Liver (tissue), 9 donors: Measurements from ENCODE around the gene FLAD1. TPM values are rescaled to one million over a fixed set of nuclear protein-coding genes. Genes with fewer than 3 reads are reported as not detected.

Experiments used
- DNase-seq: peaks from one replicate; pipeline ENCODE4 v3.0.0-alpha.2; 2017; ENCODE audit warnings: low spot score
- H3K27ac ChIP-seq, 2 donors: one replicate each; pipeline ENCODE4 v1.7.0; 2013; ENCODE audit warnings: inconsistent platforms in 2 of 2, low read length in 2 of 2, control low read depth in 1 of 2, low read depth in 1 of 2, mild to moderate bottlenecking in 1 of 2
- H3K27me3 ChIP-seq, 4 donors: one replicate each; pipeline versions ENCODE4 v1.6.1 to v1.7.0; 2013; ENCODE audit warnings: low read length in 3 of 4, inconsistent platforms in 1 of 4, mild to moderate bottlenecking in 1 of 4, moderate library complexity in 1 of 4; ENCODE audit not compliant: control insufficient read depth in 4 of 4, insufficient read depth in 4 of 4
- H3K36me3 ChIP-seq, 4 donors: one replicate each; pipeline versions ENCODE4 v1.6.1 to v1.7.0; 2013; ENCODE audit warnings: low read length in 3 of 4, mild to moderate bottlenecking in 3 of 4, low read depth in 1 of 4, moderate library complexity in 1 of 4; ENCODE audit not compliant: control insufficient read depth in 4 of 4, insufficient read depth in 3 of 4
- H3K4me1 ChIP-seq, 4 donors: one replicate each; pipeline versions ENCODE4 v1.6.1 to v1.7.0; 2013; ENCODE audit warnings: low read length in 3 of 4, mild to moderate bottlenecking in 3 of 4, moderate library complexity in 1 of 4; ENCODE audit not compliant: control insufficient read depth in 4 of 4, insufficient read depth in 4 of 4
- H3K4me3 ChIP-seq, 3 donors: one replicate each; pipeline versions ENCODE4 v1.6.1 to v1.7.0; 2013; ENCODE audit warnings: low read length in 3 of 3, control low read depth in 1 of 3, low read depth in 1 of 3, mild to moderate bottlenecking in 1 of 3
- H3K9ac ChIP-seq, 2 donors: one replicate each; pipeline ENCODE4 v1.7.0; 2013; ENCODE audit warnings: low read length in 2 of 2, mild to moderate bottlenecking in 2 of 2, moderate library complexity in 2 of 2, control low read depth in 1 of 2, low read depth in 1 of 2
- H3K9me3 ChIP-seq, 4 donors: one replicate each; pipeline versions ENCODE4 v1.6.1 to v1.7.0; 2013; ENCODE audit warnings: low read length in 3 of 4; ENCODE audit not compliant: control insufficient read depth in 4 of 4
- ATF3 ChIP-seq: IDR thresholded peaks from 2 replicates; pipeline ENCODE4 v1.6.1; 2016; ENCODE audit warnings: antibody characterized with exemption
- CTCF ChIP-seq: fragments of 150-350 bp; IDR thresholded peaks from 2 replicates; pipeline ENCODE4 v1.5.1; 2017; ENCODE audit warnings: improper control_type of control experiment, low read depth, low read length; ENCODE audit not compliant: missing input control
- EGR1 ChIP-seq, 2 donors: IDR thresholded peaks; 2 replicates each; pipeline ENCODE4 v1.6.1; 2016 to 2018; ENCODE audit warnings: antibody characterized with exemption in 2 of 2, low read depth in 2 of 2
- FOXA2 ChIP-seq: IDR thresholded peaks from 2 replicates; pipeline ENCODE4 v1.6.1; 2016; ENCODE audit warnings: antibody characterized with exemption
- GABPA ChIP-seq, 2 donors: IDR thresholded peaks in 1 of 2; conservative IDR thresholded peaks in 1 of 2; 2 replicates each; pipeline ENCODE4 v1.6.1; 2016; ENCODE audit warnings: antibody characterized with exemption in 2 of 2, mild to moderate bottlenecking in 1 of 2, moderate library complexity in 1 of 2
- HNF4A ChIP-seq, 2 donors: conservative IDR thresholded peaks; 2 replicates each; pipeline ENCODE4 v1.6.1; 2016; ENCODE audit warnings: antibody characterized with exemption in 2 of 2, mild to moderate bottlenecking in 2 of 2
- HNF4G ChIP-seq: IDR thresholded peaks from 2 replicates; pipeline ENCODE4 v1.6.1; 2016; ENCODE audit warnings: antibody characterized with exemption
- JUND ChIP-seq, 2 donors: IDR thresholded peaks; 2 replicates each; pipeline ENCODE4 v1.6.1; 2016; ENCODE audit warnings: antibody characterized with exemption in 2 of 2
- MAX ChIP-seq: IDR thresholded peaks from 2 replicates; pipeline ENCODE4 v1.6.1; 2016; ENCODE audit warnings: antibody characterized with exemption
- NR2F2 ChIP-seq: IDR thresholded peaks from 2 replicates; pipeline ENCODE4 v1.6.1; 2016; ENCODE audit warnings: antibody characterized with exemption
- RAD21 ChIP-seq, 2 donors: IDR thresholded peaks; 2 replicates each; pipeline ENCODE4 v1.6.1; 2016; ENCODE audit warnings: antibody characterized with exemption in 2 of 2, mild to moderate bottlenecking in 2 of 2
- REST ChIP-seq: IDR thresholded peaks from 2 replicates; pipeline ENCODE4 v1.6.1; 2016; ENCODE audit warnings: antibody characterized with exemption, mild to moderate bottlenecking
- RXRA ChIP-seq, 2 donors: IDR thresholded peaks; 2 replicates each; pipeline ENCODE4 v1.6.1; 2017 to 2018; ENCODE audit warnings: antibody characterized with exemption in 2 of 2, mild to moderate bottlenecking in 1 of 2
- TAF1 ChIP-seq: conservative IDR thresholded peaks from 2 replicates; pipeline ENCODE4 v1.6.1; 2016; ENCODE audit warnings: antibody characterized with exemption, mild to moderate bottlenecking
- ZBTB33 ChIP-seq: IDR thresholded peaks from 2 replicates; pipeline ENCODE4 v1.6.1; 2016; ENCODE audit warnings: antibody characterized with exemption
- WGBS: extraction: QIAGEN DNeasy Blood & Tissue Kit; methylation state at CpG from one replicate; pipeline ENCODE4 v1.1.7; 2013; 5-methylcytosine and 5-hydroxymethylcytosine counted together
- polyA plus RNA-seq, 2 donors: library from polyadenylated mRNA; stranded (reverse) in 1 of 2; unstranded in 1 of 2; fragments of 200-250 nt in 1 of 2; fragments of >200 nt in 1 of 2; fragmentation: Nextera tagmentation in 1 of 2; extraction: Ambion mirVana in 1 of 2; gene quantifications; one replicate each; pipeline versions ENCODE4 v1.2.1 to v1.2.3, GENCODE V29; 2013 to 2015
- total RNA-seq, 2 donors: library from RNA; depleted of rRNA; stranded (reverse); fragments of >200 nt; gene quantifications; one replicate each; pipeline ENCODE4 v1.2.3, GENCODE V29; 2014
- donor health status: healthy.
- donor health status: healthy.
- donor health status: healthy.
- donor health status: healthy.
- donor health status: healthy.

The FLAD1 gene
- total and polyA plus RNA-seq, 4 donors = 10.4 to 31.6 (median 22.5) TPM

- Histone ChIP-seq H3K9ac (no peak overlapping the region), H3K4me1 (peaks cover 4 to 28% (median 21%) of the 10 kb centered on the region in 4 donors), H3K27me3 (no peaks in the 10 kb centered on the region), H3K9me3 (no peaks in the 10 kb centered on the region), H3K36me3 (no peaks in the 10 kb centered on the region), H3K4me3 (no peak overlapping the region), H3K27ac (no peak overlapping the region)
- 74% methylated on average over 16 of the region's 16 CpGs for WGBS
- no peak for DNase-seq
- TF ChIP-seq RAD21 (IDR thresholded peaks at IDR 0.05) (peak; percentile 58 to 72), CTCF (peak; percentile 25), NR2F2 (no peak), GABPA (IDR thresholded peaks at IDR 0.05 in 1 of 2, conservative IDR thresholded peaks at IDR 0.05 in 1 of 2) (no peak), REST (no peak)
These were observed 15.1 kb downstream of the FLAD1 start for GRCh38 chr1:154998201-154998780.

GRCh38 chr1:154998818-154999570 is 15.8 kb downstream of the FLAD1 start:
- WGBS = 16% methylated on average over 40 of the region's 40 CpGs
- Histone ChIP-seq H3K4me3 (peak overlapping the region in 1 of 3 donors; percentile 32), H3K36me3 (no peaks in the 10 kb centered on the region), H3K9me3 (no peaks in the 10 kb centered on the region), H3K9ac (no peak overlapping the region), H3K27ac (no peak overlapping the region), H3K27me3 (no peaks in the 10 kb centered on the region), H3K4me1 (peaks cover 4 to 28% (median 21%) of the 10 kb centered on the region in 4 donors)
- DNase-seq = peak; percentile 78
- TF ChIP-seq HNF4G = no peak
- TF ChIP-seq RAD21 (IDR thresholded peaks at IDR 0.05) = peak; percentile 76 to 88
- no peak for TF ChIP-seq REST
- peak in 1 of 2 donors; percentile 11 for TF ChIP-seq RXRA (IDR thresholded peaks at IDR 0.05)
- TF ChIP-seq JUND (IDR thresholded peaks at IDR 0.05) = no peak
- no peak for TF ChIP-seq NR2F2
- no peak for TF ChIP-seq TAF1
- TF ChIP-seq GABPA (IDR thresholded peaks at IDR 0.05 in 1 of 2, conservative IDR thresholded peaks at IDR 0.05 in 1 of 2) = no peak
- no peak for TF ChIP-seq ATF3
- TF ChIP-seq MAX = no peak
- TF ChIP-seq HNF4A (conservative IDR thresholded peaks at IDR 0.05) = no peak
- TF ChIP-seq CTCF = peak; percentile 64
- TF ChIP-seq EGR1 (IDR thresholded peaks at IDR 0.05; ENCODE audit: low read depth in 2 of 2) = no peak
- TF ChIP-seq ZBTB33 = no peak
- TF ChIP-seq FOXA2 = no peak
